ENCODE data around the gene NDUFS7. TPM values are rescaled to one million over a fixed set of nuclear protein-coding genes. Genes with fewer than 3 reads are reported as not detected.

Gene NDUFS7
- total RNA-seq, 1 experiment from 2014 or later: 49.5 TPM

- peak overlapping the region; percentile 36 for H3K4me3 ChIP-seq
- no peaks in the 10 kb centered on the region for H3K9me3 ChIP-seq
- no peak for DNase-seq
- no peaks in the 10 kb centered on the region for H3K27me3 ChIP-seq
- peaks cover 42% of the 10 kb centered on the region for H3K36me3 ChIP-seq
Observed at GRCh38 chr19:1361601-1362386, 21.9 kb upstream of the NDUFS7 start.

GRCh38 chr19:1362387-1363257 lies 21.1 kb upstream of the NDUFS7 start:
- Histone ChIP-seq H3K36me3 (peaks cover 39% of the 10 kb centered on the region), H3K9me3 (no peaks in the 10 kb centered on the region), H3K4me3 (no peak overlapping the region), H3K27me3 (no peaks in the 10 kb centered on the region)
- no peak for DNase-seq

- no peak for DNase-seq
- H3K9me3 ChIP-seq: no peaks in the 10 kb centered on the region
- peaks cover 36% of the 10 kb centered on the region for H3K36me3 ChIP-seq
- no peaks in the 10 kb centered on the region for H3K27me3 ChIP-seq
- no peak overlapping the region for H3K4me3 ChIP-seq
Observed at GRCh38 chr19:1363599-1363998, 20.1 kb upstream of the NDUFS7 start.

- H3K27me3 ChIP-seq: no peaks in the 10 kb centered on the region
- H3K4me3 ChIP-seq: no peak overlapping the region
- peaks cover 36% of the 10 kb centered on the region for H3K36me3 ChIP-seq
- H3K9me3 ChIP-seq: no peaks in the 10 kb centered on the region
- DNase-seq: no peak
Observed at GRCh38 chr19:1364070-1364704, 19.5 kb upstream of the NDUFS7 start.

GRCh38 chr19:1365319-1366269 lies 18.1 kb upstream of the NDUFS7 start:
- DNase-seq: no peak
- no peaks in the 10 kb centered on the region for H3K9me3 ChIP-seq
- peaks cover 26% of the 10 kb centered on the region for H3K36me3 ChIP-seq
- H3K27me3 ChIP-seq: no peaks in the 10 kb centered on the region
- no peak overlapping the region for H3K4me3 ChIP-seq

GRCh38 chr19:1366296-1366695 lies 17.4 kb upstream of the NDUFS7 start:
- Histone ChIP-seq H3K4me3 (no peak overlapping the region), H3K9me3 (no peaks in the 10 kb centered on the region), H3K27me3 (no peaks in the 10 kb centered on the region), H3K36me3 (peaks cover 26% of the 10 kb centered on the region)
- DNase-seq: no peak

- no peak overlapping the region for H3K4me3 ChIP-seq
- H3K27me3 ChIP-seq: no peaks in the 10 kb centered on the region
- DNase-seq: no peak
- H3K9me3 ChIP-seq: no peaks in the 10 kb centered on the region
- H3K36me3 ChIP-seq: peaks cover 22% of the 10 kb centered on the region
Observed at GRCh38 chr19:1366899-1367870, 16.5 kb upstream of the NDUFS7 start.

- Histone ChIP-seq H3K4me3 (no peak overlapping the region), H3K9me3 (no peaks in the 10 kb centered on the region), H3K27me3 (no peaks in the 10 kb centered on the region), H3K36me3 (peaks cover 8% of the 10 kb centered on the region)
- no peak for DNase-seq
Observed at GRCh38 chr19:1369214-1369805, 14.4 kb upstream of the NDUFS7 start.

GRCh38 chr19:1370579-1371361 lies 12.9 kb upstream of the NDUFS7 start:
- H3K36me3 ChIP-seq: no peaks in the 10 kb centered on the region
- no peak for DNase-seq

GRCh38 chr19:1373042-1373533 lies 10.6 kb upstream of the NDUFS7 start:
- no peaks in the 10 kb centered on the region for H3K9me3 ChIP-seq
- no peak for DNase-seq
- H3K4me3 ChIP-seq: no peak overlapping the region
- no peaks in the 10 kb centered on the region for H3K27me3 ChIP-seq
- no peaks in the 10 kb centered on the region for H3K36me3 ChIP-seq

More at GRCh38 chr19:1370579-1371361, 12.9 kb upstream of the NDUFS7 start:
- Histone ChIP-seq H3K9me3 (no peaks in the 10 kb centered on the region), H3K4me3 (no peak overlapping the region), H3K27me3 (no peaks in the 10 kb centered on the region)

GRCh38 chr19:1373534-1374249 lies 10.0 kb upstream of the NDUFS7 start:
- DNase-seq: no peak
- Histone ChIP-seq H3K36me3 (no peaks in the 10 kb centered on the region), H3K27me3 (no peaks in the 10 kb centered on the region), H3K9me3 (no peaks in the 10 kb centered on the region), H3K4me3 (no peak overlapping the region)

GRCh38 chr19:1374250-1374577 lies 9.5 kb upstream of the NDUFS7 start:
- H3K36me3 ChIP-seq: no peaks in the 10 kb centered on the region
- DNase-seq: no peak
- H3K9me3 ChIP-seq: no peaks in the 10 kb centered on the region
- H3K4me3 ChIP-seq: no peak overlapping the region
- no peaks in the 10 kb centered on the region for H3K27me3 ChIP-seq

GRCh38 chr19:1376415-1376805 lies 7.3 kb upstream of the NDUFS7 start:
- no peaks in the 10 kb centered on the region for H3K9me3 ChIP-seq
- no peaks in the 10 kb centered on the region for H3K27me3 ChIP-seq
- no peak for DNase-seq
- no peaks in the 10 kb centered on the region for H3K36me3 ChIP-seq
- no peak overlapping the region for H3K4me3 ChIP-seq
